Thyroid gland (tissue), 4 donors: Measurements from ENCODE around the gene WDR20. TPM values are rescaled to one million over a fixed set of nuclear protein-coding genes. Genes with fewer than 3 reads are reported as not detected.

Experiments
- DNase-seq, 2 donors: peaks; one replicate each; pipeline ENCODE4 v3.0.0-alpha.2; 2019
- H3K27ac ChIP-seq, 3 donors: fragments of 200-600 bp; sonication (generic); 1 replicate in 2 of 3; 2 replicates in 1 of 3; pipeline ENCODE4 v1.5.1; 2016 to 2019; ENCODE audit warnings: mild to moderate bottlenecking in 1 of 3, moderate library complexity in 1 of 3
- H3K27me3 ChIP-seq: fragments of 200-600 bp; sonication (generic); one replicate; pipeline ENCODE4 v1.5.1; 2019
- H3K36me3 ChIP-seq, 2 donors: fragments of 200-600 bp; sonication (generic); one replicate each; pipeline ENCODE4 v1.5.1; 2016 to 2019
- H3K4me1 ChIP-seq, 2 donors: fragments of 200-600 bp; sonication (generic); one replicate each; pipeline ENCODE4 v1.5.1; 2017 to 2019
- H3K4me3 ChIP-seq, 3 donors: fragments of 200-600 bp; sonication (generic); replicated peaks in 1 of 3; 1 replicate in 2 of 3; 2 replicates in 1 of 3; pipeline ENCODE4 v1.5.1; 2016; ENCODE audit warnings: mild to moderate bottlenecking in 1 of 3
- H3K9me3 ChIP-seq: fragments of 200-600 bp; sonication (generic); one replicate; pipeline ENCODE4 v1.5.1; 2017
- CTCF ChIP-seq, 6 experiments: fragments of 200-600 bp in 3 of 6; fragments of 450-650 bp in 3 of 6; sonication (generic) in 3 of 6; IDR thresholded peaks; one replicate each; pipeline ENCODE4 v1.5.1; 2016 to 2019; ENCODE audit warnings: antibody characterized with exemption in 6 of 6, mild to moderate bottlenecking in 2 of 6, inconsistent platforms in 1 of 6, moderate library complexity in 1 of 6
- POLR2A ChIP-seq, 2 donors: fragments of 450-650 bp; IDR thresholded peaks; one replicate each; pipeline ENCODE4 v1.6.1; 2017; ENCODE audit warnings: antibody characterized with exemption in 2 of 2, mild to moderate bottlenecking in 2 of 2, moderate library complexity in 1 of 2
- WGBS, 2 donors: methylation state at CpG; one replicate each; pipeline ENCODE4 v1.1.5; 2017; 5-methylcytosine and 5-hydroxymethylcytosine counted together
- intact Hi-C: fragments of 100-400 bp; cut with DNase I; formaldehyde crosslinking; loops from one replicate; pipeline ENCODE4 v1.15.1; 2023
- total RNA-seq, 4 donors: library from RNA; depleted of rRNA; stranded (reverse); fragments of >200 nt; gene quantifications; one replicate each; pipeline ENCODE4 v1.2.3, GENCODE V29; 2016

The WDR20 gene
- total RNA-seq: 10 to 100 TPM; 27.1 to 48.8 (median 37.6) TPM

GRCh38 chr14:102139286-102140026, at the start of gene WDR20:
Gene WDR20 (plus strand): TSS chr14:102139897. CDS start chr14:102139924, 27 bp downstream.
- no peaks in the 10 kb centered on the region for H3K27me3 ChIP-seq
- H3K4me3 ChIP-seq: peak within 1 kb of the TSS; percentile 83 to 96 (median 89)
- H3K4me1 ChIP-seq: peaks cover 6 to 16% of the 10 kb centered on the region in 2 donors
- WGBS, 2 donors: 0% methylated on average over 5 to 28 of the region's 64 CpGs
- DNase-seq: peak; percentile 98 to 99
- H3K36me3 ChIP-seq: no peaks in the 10 kb centered on the region
- peak within 1 kb of the TSS; percentile 68 to 87 (median 81) for H3K27ac ChIP-seq
- intact Hi-C loops: no loop called here
- H3K9me3 ChIP-seq: no peaks in the 10 kb centered on the region
- peak in 1 of 2 donors; percentile 76 for TF ChIP-seq POLR2A (IDR thresholded peaks at IDR 0.05)
- no peak for TF ChIP-seq CTCF (IDR thresholded peaks at IDR 0.05)

- intact Hi-C loops: loop anchor here (10.0 kb wide), 2 partner anchors 46 to 126 kb away; partner anchors contain the start of gene DYNC1H1
- H3K27ac ChIP-seq: no peak overlapping the region
- H3K4me3 ChIP-seq: no peak overlapping the region
- peaks cover 16 to 23% of the 10 kb centered on the region in 2 donors for H3K4me1 ChIP-seq
- WGBS, 2 donors: 90 to 94% methylated on average over 3 of the region's 3 CpGs
- H3K36me3 ChIP-seq: no peaks in the 10 kb centered on the region
- H3K27me3 ChIP-seq: no peaks in the 10 kb centered on the region
- no peak for DNase-seq
- TF ChIP-seq POLR2A (IDR thresholded peaks at IDR 0.05) (no peak), CTCF (IDR thresholded peaks at IDR 0.05) (no peak)
- no peaks in the 10 kb centered on the region for H3K9me3 ChIP-seq
These were observed 49.0 kb upstream of the WDR20 start for GRCh38 chr14:102090713-102091112.

- no peak for DNase-seq
- Histone ChIP-seq H3K27me3 (no peaks in the 10 kb centered on the region), H3K27ac (no peak overlapping the region), H3K4me1 (peaks cover 31 to 35% of the 10 kb centered on the region in 2 donors), H3K9me3 (no peaks in the 10 kb centered on the region), H3K4me3 (no peak overlapping the region), H3K36me3 (no peaks in the 10 kb centered on the region)
- intact Hi-C loops: loop anchor here (10.0 kb wide), 2 partner anchors 48 to 128 kb away; partner anchors contain the start of gene DYNC1H1
- TF ChIP-seq POLR2A (IDR thresholded peaks at IDR 0.05) (no peak), CTCF (IDR thresholded peaks at IDR 0.05) (no peak)
- 92 to 96% methylated on average over 10 of the region's 10 CpGs for WGBS, 2 donors
These were observed 46.9 kb upstream of the WDR20 start for GRCh38 chr14:102092806-102093205.

- Histone ChIP-seq H3K27ac (no peak overlapping the region), H3K9me3 (no peaks in the 10 kb centered on the region), H3K27me3 (no peaks in the 10 kb centered on the region), H3K36me3 (no peaks in the 10 kb centered on the region), H3K4me3 (no peak overlapping the region), H3K4me1 (peaks cover 25 to 26% of the 10 kb centered on the region in 2 donors)
- WGBS, 2 donors: 68 to 84% methylated on average over 7 of the region's 7 CpGs
- TF ChIP-seq POLR2A (IDR thresholded peaks at IDR 0.05): no peak
- TF ChIP-seq CTCF (IDR thresholded peaks at IDR 0.05): no peak
- DNase-seq: no peak
- intact Hi-C loops: loop anchor here (10.0 kb wide), 2 partner anchors 49 to 129 kb away; partner anchors contain the start of gene DYNC1H1
These were observed 45.6 kb upstream of the WDR20 start for GRCh38 chr14:102094101-102094500.
